Dendritic cell treated with granulocyte-macrophage colony-stimulating factor and Interleukin-4, amounts not matched to agents 40 ng/mL and 50 ng/mL, for 4 days (primary cell): Measurements from ENCODE around the gene CEP192.

Experiments used
- H3K27ac Mint-ChIP-seq: one replicate; pipeline ENCODE4 v1.8.0; 2022; ENCODE audit warnings: mild to moderate bottlenecking, mixed read lengths
- H3K27me3 Mint-ChIP-seq: one replicate; pipeline ENCODE4 v1.8.0; 2022; ENCODE audit warnings: mild to moderate bottlenecking, mixed read lengths
- H3K36me3 Mint-ChIP-seq: one replicate; pipeline ENCODE4 v1.8.0; 2022; ENCODE audit warnings: low read depth, mixed read lengths
- H3K4me1 Mint-ChIP-seq: one replicate; pipeline ENCODE4 v1.8.0; 2022; ENCODE audit warnings: low read depth, mixed read lengths
- H3K4me3 Mint-ChIP-seq: one replicate; pipeline ENCODE4 v1.8.0; 2022; ENCODE audit warnings: mild to moderate bottlenecking, moderate library complexity, mixed read lengths
- H3K9me3 Mint-ChIP-seq: one replicate; pipeline ENCODE4 v1.8.0; 2022; ENCODE audit warnings: mixed read lengths
- intact Hi-C: fragments of 100-400 bp; cut with micrococcal nuclease; formaldehyde crosslinking; loops from one replicate; pipeline ENCODE4 v1.15.0; 2022

CEP192 gene

GRCh38 chr18:13137670-13138419 is 146.7 kb downstream of the CEP192 start:
- Mint-ChIP-seq H3K27me3 (peaks cover 32% of the 10 kb centered on the region), H3K4me1 (peaks cover 23% of the 10 kb centered on the region)
- intact Hi-C loops, result loop anchor here (5.0 kb wide), 1 partner anchor 146 kb away; the partner anchor contains the start of gene CEP192

GRCh38 chr18:13138420-13139139 is 147.4 kb downstream of the CEP192 start:
- Mint-ChIP-seq H3K27me3 (peaks cover 32% of the 10 kb centered on the region), H3K4me1 (peaks cover 23% of the 10 kb centered on the region), H3K4me3 (peak overlapping the region; percentile 92), H3K27ac (peak overlapping the region; percentile 98), H3K9me3 (peaks cover 22% of the 10 kb centered on the region), H3K36me3 (peaks cover 17% of the 10 kb centered on the region)
- intact Hi-C loops, result loop anchor here (5.0 kb wide), 1 partner anchor 146 kb away; the partner anchor contains the start of gene CEP192

More at GRCh38 chr18:13137670-13138419, 146.7 kb downstream of the CEP192 start:
- Mint-ChIP-seq H3K9me3 (peaks cover 14% of the 10 kb centered on the region), H3K4me3 (peak overlapping the region; percentile 92), H3K36me3 (peaks cover 12% of the 10 kb centered on the region), H3K27ac (peak overlapping the region; percentile 98)

GRCh38 chr18:13139885-13140450 is 148.8 kb downstream of the CEP192 start:
- peaks cover 18% of the 10 kb centered on the region for H3K36me3 Mint-ChIP-seq
- H3K27me3 Mint-ChIP-seq, result peaks cover 22% of the 10 kb centered on the region
- H3K9me3 Mint-ChIP-seq, result peaks cover 26% of the 10 kb centered on the region
- no peak overlapping the region for H3K27ac Mint-ChIP-seq
- peaks cover 23% of the 10 kb centered on the region for H3K4me1 Mint-ChIP-seq
- H3K4me3 Mint-ChIP-seq, result no peak overlapping the region
- intact Hi-C loops, result loop anchor here (5.0 kb wide), 1 partner anchor 148 kb away; the partner anchor contains the start of gene CEP192

GRCh38 chr18:13141209-13141608 is 150.0 kb downstream of the CEP192 start:
- H3K27ac Mint-ChIP-seq, result no peak overlapping the region
- intact Hi-C loops, result no loop called here
- H3K4me1 Mint-ChIP-seq, result peaks cover 12% of the 10 kb centered on the region
- peaks cover 26% of the 10 kb centered on the region for H3K9me3 Mint-ChIP-seq
- H3K27me3 Mint-ChIP-seq, result peaks cover 10% of the 10 kb centered on the region
- no peak overlapping the region for H3K4me3 Mint-ChIP-seq
- H3K36me3 Mint-ChIP-seq, result peaks cover 18% of the 10 kb centered on the region

- Mint-ChIP-seq H3K36me3 (peaks cover 6% of the 10 kb centered on the region), H3K27me3 (no peaks in the 10 kb centered on the region), H3K27ac (no peak overlapping the region), H3K4me1 (peaks cover 10% of the 10 kb centered on the region), H3K4me3 (no peak overlapping the region), H3K9me3 (peaks cover 26% of the 10 kb centered on the region)
- intact Hi-C loops, result no loop called here
Observed at GRCh38 chr18:13145636-13146190, 154.6 kb downstream of the CEP192 start.

GRCh38 chr18:13147130-13147529 is 156.0 kb downstream of the CEP192 start:
- intact Hi-C loops, result no loop called here
- peak overlapping the region; percentile 3 for H3K27ac Mint-ChIP-seq
- H3K36me3 Mint-ChIP-seq, result peaks cover 6% of the 10 kb centered on the region
- H3K4me1 Mint-ChIP-seq, result peaks cover 10% of the 10 kb centered on the region
- H3K27me3 Mint-ChIP-seq, result no peaks in the 10 kb centered on the region
- peaks cover 26% of the 10 kb centered on the region for H3K9me3 Mint-ChIP-seq
- no peak overlapping the region for H3K4me3 Mint-ChIP-seq

GRCh38 chr18:13151656-13152055 is 160.5 kb downstream of the CEP192 start:
- peaks cover 25% of the 10 kb centered on the region for H3K9me3 Mint-ChIP-seq
- no peak overlapping the region for H3K27ac Mint-ChIP-seq
- peaks cover 10% of the 10 kb centered on the region for H3K4me1 Mint-ChIP-seq
- no peaks in the 10 kb centered on the region for H3K36me3 Mint-ChIP-seq
- intact Hi-C loops, result no loop called here
- peaks cover 2% of the 10 kb centered on the region for H3K27me3 Mint-ChIP-seq
- no peak overlapping the region for H3K4me3 Mint-ChIP-seq

GRCh38 chr18:13158428-13158827 is 167.3 kb downstream of the CEP192 start:
- Mint-ChIP-seq H3K9me3 (peaks cover 47% of the 10 kb centered on the region), H3K36me3 (no peaks in the 10 kb centered on the region), H3K27me3 (peaks cover 2% of the 10 kb centered on the region), H3K4me1 (no peaks in the 10 kb centered on the region), H3K4me3 (no peak overlapping the region), H3K27ac (no peak overlapping the region)
- intact Hi-C loops, result loop anchor here (2.0 kb wide), 1 partner anchor 156 kb away; no protein-coding TSS in a partner anchor

- Mint-ChIP-seq H3K4me1 (no peaks in the 10 kb centered on the region), H3K36me3 (no peaks in the 10 kb centered on the region), H3K27me3 (peaks cover 2% of the 10 kb centered on the region), H3K4me3 (no peak overlapping the region), H3K9me3 (peaks cover 43% of the 10 kb centered on the region), H3K27ac (no peak overlapping the region)
- intact Hi-C loops, result loop anchor here (1.0 to 2.0 kb wide), 2 partner anchors 46 to 157 kb away; no protein-coding TSS in a partner anchor
Observed at GRCh38 chr18:13159579-13159978, 168.4 kb downstream of the CEP192 start.

GRCh38 chr18:13161276-13161899 is 170.2 kb downstream of the CEP192 start:
- H3K27ac Mint-ChIP-seq, result no peak overlapping the region
- intact Hi-C loops, result no loop called here
- no peaks in the 10 kb centered on the region for H3K4me1 Mint-ChIP-seq

GRCh38 chr18:13163167-13163927 is 172.2 kb downstream of the CEP192 start:
- Mint-ChIP-seq H3K4me1 (no peaks in the 10 kb centered on the region), H3K27ac (no peak overlapping the region), H3K9me3 (peaks cover 6% of the 10 kb centered on the region), H3K36me3 (no peaks in the 10 kb centered on the region), H3K4me3 (no peak overlapping the region), H3K27me3 (no peaks in the 10 kb centered on the region)
- intact Hi-C loops, result no loop called here

More at GRCh38 chr18:13161276-13161899, 170.2 kb downstream of the CEP192 start:
- Mint-ChIP-seq H3K9me3 (peaks cover 25% of the 10 kb centered on the region), H3K4me3 (no peak overlapping the region), H3K27me3 (no peaks in the 10 kb centered on the region), H3K36me3 (no peaks in the 10 kb centered on the region)

GRCh38 chr18:13164406-13164805 is 173.2 kb downstream of the CEP192 start:
- H3K27me3 Mint-ChIP-seq, result peaks cover 3% of the 10 kb centered on the region
- H3K36me3 Mint-ChIP-seq, result no peaks in the 10 kb centered on the region
- no peak overlapping the region for H3K4me3 Mint-ChIP-seq
- no peaks in the 10 kb centered on the region for H3K9me3 Mint-ChIP-seq
- H3K4me1 Mint-ChIP-seq, result no peaks in the 10 kb centered on the region
- intact Hi-C loops, result no loop called here
- H3K27ac Mint-ChIP-seq, result no peak overlapping the region
